Measurements from ENCODE around the gene PRR14L. TPM values are rescaled to one million over a fixed set of nuclear protein-coding genes. Genes with fewer than 3 reads are reported as not detected.
"Not testable (repeated sequence)": the region's sequence is repeated elsewhere in the genome, so short reads cannot be mapped to it uniquely, and the experiment has no call there.

PRR14L gene
- total RNA-seq, 3 donors from 2014 or later, result 39.5 to 46.5 (median 42.1) TPM

DNA sequence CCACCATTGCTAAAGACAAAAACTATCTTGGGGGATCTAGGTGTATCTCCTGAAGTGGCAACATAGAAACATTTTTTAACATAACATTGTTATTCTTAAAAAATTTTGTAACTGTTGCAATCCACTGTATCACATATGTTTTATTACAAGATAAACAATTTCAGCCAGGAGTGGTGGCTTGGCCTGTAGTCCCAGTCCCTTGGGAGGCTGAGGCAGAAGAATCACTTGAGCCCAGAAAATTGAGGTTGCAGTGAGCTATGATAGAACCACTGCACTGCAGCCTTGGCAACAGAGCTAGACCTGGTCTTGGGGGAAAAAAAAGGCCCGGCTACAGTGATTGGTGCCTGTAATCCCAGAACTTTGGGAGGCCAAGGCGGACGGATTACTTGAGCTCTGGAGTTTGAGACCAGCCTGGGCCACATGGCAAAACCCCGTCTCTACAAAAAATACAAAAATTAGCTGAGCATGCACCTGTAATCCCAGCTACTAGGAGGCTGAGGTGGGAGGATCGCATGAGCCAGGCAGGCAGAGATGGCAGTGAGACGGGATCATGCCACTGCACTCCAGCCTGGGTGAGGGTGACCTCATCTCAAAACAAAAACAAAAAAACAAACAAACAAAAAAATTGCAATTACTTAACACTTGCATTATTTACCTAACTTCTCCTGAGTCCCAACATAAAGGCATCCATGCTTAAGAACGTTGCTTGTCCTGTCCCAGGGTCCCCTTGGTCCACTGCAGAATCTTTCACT is 2.3 kb upstream of the PRR14L start:
- Mint-ChIP-seq H3K9me3 (no peaks in the 10 kb centered on the region), H3K4me1 (ENCODE audit: low read depth) (peaks cover 56% of the 10 kb centered on the region), H3K27me3 (ENCODE audit: low read depth) (no peaks in the 10 kb centered on the region), H3K4me3 (no peak overlapping the region), H3K36me3 (ENCODE audit: insufficient read depth) (peaks cover 3% of the 10 kb centered on the region)
- no peak for ATAC-seq
- no peak for DNase-seq

GRCh38 chr22:31750365-31751284 is 693 bp upstream of the PRR14L start:
- peaks cover 61% of the 10 kb centered on the region for H3K4me1 Mint-ChIP-seq (ENCODE audit: low read depth)
- DNase-seq (no peak), ATAC-seq (no peak)
- no peaks in the 10 kb centered on the region for H3K27me3 Mint-ChIP-seq (ENCODE audit: low read depth)
- H3K4me3 Mint-ChIP-seq, result peak overlapping the region; percentile 97
- H3K36me3 Mint-ChIP-seq (ENCODE audit: insufficient read depth), result peaks cover 3% of the 10 kb centered on the region
- H3K9me3 Mint-ChIP-seq, result no peaks in the 10 kb centered on the region

- Mint-ChIP-seq H3K4me3 (peak overlapping the region; percentile 97), H3K27me3 (ENCODE audit: low read depth) (no peaks in the 10 kb centered on the region), H3K9me3 (no peaks in the 10 kb centered on the region), H3K4me1 (ENCODE audit: low read depth) (peaks cover 51% of the 10 kb centered on the region), H3K36me3 (ENCODE audit: insufficient read depth) (peaks cover 7% of the 10 kb centered on the region)
- DNase-seq, result no peak
- ATAC-seq, result no peak
Measured at GRCh38 chr22:31748490-31748889, 1.4 kb downstream of the PRR14L start.

DNA sequence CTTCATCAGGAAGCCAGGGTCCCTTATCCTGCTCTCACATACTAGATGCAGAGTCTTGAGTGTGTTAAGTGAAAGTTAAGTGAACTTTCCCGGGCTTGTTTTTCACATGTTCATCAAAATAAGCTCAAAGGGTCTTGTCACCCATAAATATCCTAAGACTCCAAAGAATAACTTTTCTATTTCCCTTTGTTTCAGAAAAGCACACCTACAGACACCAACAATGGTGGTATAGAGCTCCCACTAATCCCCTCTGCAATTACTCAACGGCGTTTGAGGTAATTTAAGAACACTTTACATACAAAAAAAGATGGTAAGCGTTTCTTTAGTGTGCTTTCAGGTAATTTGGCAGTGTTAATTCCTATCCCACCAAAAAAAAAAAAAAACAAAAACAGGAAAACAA is 2.5 kb downstream of the PRR14L start:
- no peaks in the 10 kb centered on the region for H3K27me3 Mint-ChIP-seq (ENCODE audit: low read depth)
- DNase-seq (no peak), ATAC-seq (no peak)
- H3K4me1 Mint-ChIP-seq (ENCODE audit: low read depth), result peaks cover 45% of the 10 kb centered on the region
- peaks cover 11% of the 10 kb centered on the region for H3K36me3 Mint-ChIP-seq (ENCODE audit: insufficient read depth)
- no peaks in the 10 kb centered on the region for H3K9me3 Mint-ChIP-seq
- H3K4me3 Mint-ChIP-seq, result peak overlapping the region; percentile 97

- DNase-seq, result no peak
- Mint-ChIP-seq H3K9me3 (no peaks in the 10 kb centered on the region), H3K4me3 (no peak overlapping the region), H3K27me3 (ENCODE audit: low read depth) (no peaks in the 10 kb centered on the region), H3K4me1 (ENCODE audit: low read depth) (peaks cover 40% of the 10 kb centered on the region), H3K36me3 (ENCODE audit: insufficient read depth) (peaks cover 26% of the 10 kb centered on the region)
- ATAC-seq, result no peak
Measured at GRCh38 chr22:31743871-31744270, 6.1 kb downstream of the PRR14L start.

DNA sequence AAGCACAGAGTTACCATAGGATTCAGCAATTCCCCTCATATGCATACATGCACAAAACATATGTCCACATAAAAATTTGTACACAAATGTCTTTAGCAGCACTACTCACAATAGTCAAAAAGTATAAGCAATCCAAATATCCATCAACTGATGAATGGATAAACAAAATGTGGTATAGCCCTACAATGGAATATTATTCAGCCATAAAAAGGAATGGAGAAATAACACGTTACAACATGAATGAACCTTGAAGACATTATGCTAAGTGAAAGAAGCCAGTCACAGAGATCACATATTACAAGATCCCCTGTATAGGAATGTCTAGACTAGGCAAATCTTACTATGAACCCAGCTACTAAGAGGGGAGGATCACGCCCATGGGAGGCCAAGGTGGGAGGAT is 7.2 kb downstream of the PRR14L start:
- peaks cover 37% of the 10 kb centered on the region for H3K4me1 Mint-ChIP-seq (ENCODE audit: low read depth)
- H3K27me3 Mint-ChIP-seq (ENCODE audit: low read depth), result no peaks in the 10 kb centered on the region
- ATAC-seq, result no peak
- DNase-seq, result no peak
- H3K36me3 Mint-ChIP-seq (ENCODE audit: insufficient read depth), result peaks cover 31% of the 10 kb centered on the region
- no peak overlapping the region for H3K4me3 Mint-ChIP-seq
- H3K9me3 Mint-ChIP-seq, result no peaks in the 10 kb centered on the region

DNA sequence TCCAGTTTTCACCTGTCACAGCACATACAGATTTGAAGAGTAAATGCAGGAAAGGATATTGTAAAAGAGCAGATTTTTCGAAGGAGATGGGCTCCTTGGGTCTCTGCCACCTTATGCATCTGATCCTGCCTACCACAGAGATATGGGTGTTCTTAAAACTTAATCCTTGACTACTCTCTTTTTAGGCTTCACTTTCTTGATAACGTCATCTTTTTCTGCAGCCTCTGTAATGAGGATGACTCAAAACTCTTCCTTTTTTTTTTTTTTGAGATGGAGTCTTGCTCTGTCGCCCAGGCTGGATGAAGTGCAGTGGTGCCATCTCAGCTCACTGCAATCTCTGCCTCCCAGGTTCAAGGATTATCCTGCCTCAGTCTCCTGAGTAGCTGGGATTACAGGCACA is 7.8 kb downstream of the PRR14L start:
- ATAC-seq, result no peak
- peaks cover 31% of the 10 kb centered on the region for H3K36me3 Mint-ChIP-seq (ENCODE audit: insufficient read depth)
- no peak overlapping the region for H3K4me3 Mint-ChIP-seq
- DNase-seq, result no peak
- no peaks in the 10 kb centered on the region for H3K27me3 Mint-ChIP-seq (ENCODE audit: low read depth)
- H3K4me1 Mint-ChIP-seq (ENCODE audit: low read depth), result peaks cover 34% of the 10 kb centered on the region
- no peaks in the 10 kb centered on the region for H3K9me3 Mint-ChIP-seq

- DNase-seq, ATAC-seq: not testable (repeated sequence)
- H3K4me1 Mint-ChIP-seq (ENCODE audit: low read depth), result peaks cover 30% of the 10 kb centered on the region
Measured at GRCh38 chr22:31740314-31740713, 9.6 kb downstream of the PRR14L start.

DNA sequence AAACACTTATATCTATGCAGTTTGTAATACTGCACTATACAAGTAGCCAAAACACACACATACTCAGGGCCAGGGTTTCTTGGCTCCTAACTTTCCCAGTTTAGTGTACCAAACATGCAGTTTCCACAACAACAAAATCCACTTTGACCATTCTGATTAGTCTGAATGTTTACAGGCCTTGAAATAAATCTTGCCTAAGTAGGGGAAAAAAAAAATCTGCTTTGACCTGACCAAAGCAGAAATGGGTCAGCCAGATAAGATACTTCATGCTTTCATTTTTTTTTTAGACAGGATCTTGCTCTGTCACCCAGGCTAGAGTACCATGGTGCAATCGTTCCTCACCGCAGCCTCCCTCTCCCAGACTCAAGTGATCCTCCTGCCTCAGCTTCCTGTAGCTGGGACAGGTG is 10.1 kb downstream of the PRR14L start:
- no peak overlapping the region for H3K4me3 Mint-ChIP-seq
- no peak for ATAC-seq
- no peaks in the 10 kb centered on the region for H3K9me3 Mint-ChIP-seq
- H3K27me3 Mint-ChIP-seq (ENCODE audit: low read depth), result no peaks in the 10 kb centered on the region
- peaks cover 30% of the 10 kb centered on the region for H3K4me1 Mint-ChIP-seq (ENCODE audit: low read depth)
- peaks cover 33% of the 10 kb centered on the region for H3K36me3 Mint-ChIP-seq (ENCODE audit: insufficient read depth)
- DNase-seq, result no peak

More at GRCh38 chr22:31740314-31740713, 9.6 kb downstream of the PRR14L start:
- not testable (repeated sequence) for H3K27me3 Mint-ChIP-seq (ENCODE audit: low read depth); H3K9me3 Mint-ChIP-seq; H3K4me3 Mint-ChIP-seq
- H3K36me3 Mint-ChIP-seq (ENCODE audit: insufficient read depth), result peaks cover 33% of the 10 kb centered on the region

- H3K9me3 Mint-ChIP-seq, result no peaks in the 10 kb centered on the region
- H3K36me3 Mint-ChIP-seq (ENCODE audit: insufficient read depth), result peaks cover 35% of the 10 kb centered on the region
- H3K27me3 Mint-ChIP-seq (ENCODE audit: low read depth), result no peaks in the 10 kb centered on the region
- H3K4me1 Mint-ChIP-seq (ENCODE audit: low read depth), result peaks cover 35% of the 10 kb centered on the region
- ATAC-seq (no peak), DNase-seq (no peak)
- H3K4me3 Mint-ChIP-seq, result no peak overlapping the region
Measured at GRCh38 chr22:31738566-31738965, 11.4 kb downstream of the PRR14L start.

DNA sequence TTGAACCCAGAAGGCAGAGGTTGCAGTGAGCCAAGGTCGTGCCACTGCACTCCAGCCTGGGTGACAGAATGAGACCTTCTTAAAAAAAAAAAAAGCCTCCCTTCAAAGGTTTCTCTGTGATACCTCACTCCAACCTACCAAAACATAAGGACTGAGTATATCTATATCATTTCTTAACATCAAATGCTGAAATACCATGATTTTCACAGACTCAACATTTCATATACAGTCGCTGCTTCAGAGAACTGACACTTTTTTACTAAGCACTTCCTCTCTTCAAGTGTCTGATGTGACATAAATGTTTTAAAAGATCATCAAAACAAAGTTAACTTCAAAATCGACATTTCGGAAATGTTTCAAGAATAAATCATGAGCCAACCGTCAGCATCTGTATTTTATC is 12.0 kb downstream of the PRR14L start:
- peaks cover 36% of the 10 kb centered on the region for H3K36me3 Mint-ChIP-seq (ENCODE audit: insufficient read depth)
- peaks cover 37% of the 10 kb centered on the region for H3K4me1 Mint-ChIP-seq (ENCODE audit: low read depth)
- H3K4me3 Mint-ChIP-seq, result no peak overlapping the region
- H3K27me3 Mint-ChIP-seq (ENCODE audit: low read depth), result no peaks in the 10 kb centered on the region
- no peaks in the 10 kb centered on the region for H3K9me3 Mint-ChIP-seq
- DNase-seq, result no peak
- no peak for ATAC-seq

GRCh38 chr22:31736458-31736857 is 13.5 kb downstream of the PRR14L start:
- no peaks in the 10 kb centered on the region for H3K9me3 Mint-ChIP-seq
- peaks cover 34% of the 10 kb centered on the region for H3K4me1 Mint-ChIP-seq (ENCODE audit: low read depth)
- no peaks in the 10 kb centered on the region for H3K27me3 Mint-ChIP-seq (ENCODE audit: low read depth)
- ATAC-seq (no peak), DNase-seq (no peak)
- H3K36me3 Mint-ChIP-seq (ENCODE audit: insufficient read depth), result peaks cover 29% of the 10 kb centered on the region
- no peak overlapping the region for H3K4me3 Mint-ChIP-seq

DNA sequence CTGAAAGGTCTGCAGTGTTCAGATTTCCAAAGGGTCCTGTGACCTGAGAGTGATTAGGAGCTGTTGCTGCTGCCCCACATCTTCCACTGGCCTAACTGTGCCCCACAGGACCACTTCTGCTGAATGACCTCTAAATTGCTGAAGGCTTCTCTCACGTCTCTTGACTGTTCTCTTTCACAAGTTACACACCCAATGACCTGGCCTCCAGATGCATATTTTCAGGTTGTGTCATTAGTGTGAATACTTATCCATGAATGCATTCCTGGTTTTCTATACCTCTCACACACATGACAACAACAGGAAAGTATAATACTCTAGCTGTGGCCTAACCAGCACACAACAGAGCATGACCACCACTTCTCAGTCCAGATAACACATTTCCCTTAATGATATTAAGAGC is 15.4 kb downstream of the PRR14L start:
- H3K9me3 Mint-ChIP-seq, result no peaks in the 10 kb centered on the region
- no peak for ATAC-seq
- H3K36me3 Mint-ChIP-seq (ENCODE audit: insufficient read depth), result peaks cover 22% of the 10 kb centered on the region
- H3K4me3 Mint-ChIP-seq, result no peak overlapping the region
- no peaks in the 10 kb centered on the region for H3K27me3 Mint-ChIP-seq (ENCODE audit: low read depth)
- peaks cover 33% of the 10 kb centered on the region for H3K4me1 Mint-ChIP-seq (ENCODE audit: low read depth)
- DNase-seq, result no peak

DNA sequence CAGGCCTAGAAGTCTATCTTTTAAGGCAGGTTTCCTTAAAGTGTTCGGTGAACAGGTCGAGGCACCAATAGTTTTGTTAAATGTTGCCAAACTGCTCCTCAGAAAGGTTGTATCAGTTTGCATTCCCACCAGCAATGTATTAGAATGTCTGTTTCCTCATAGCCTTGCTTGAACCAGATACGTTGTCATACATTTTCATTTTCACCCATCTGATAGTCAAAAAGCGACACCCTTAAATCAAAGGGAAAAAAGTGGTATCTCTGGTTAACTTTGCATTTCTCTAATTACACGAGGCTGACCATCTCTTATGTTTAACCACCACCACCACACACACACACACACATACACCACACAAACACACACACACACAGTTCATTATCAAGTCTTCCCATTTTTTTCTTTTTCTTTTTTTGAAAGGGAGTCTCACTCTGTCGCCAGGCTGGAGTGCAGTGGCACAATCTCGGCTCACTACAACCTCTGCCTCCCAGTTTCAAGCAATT is 16.3 kb downstream of the PRR14L start:
- Mint-ChIP-seq H3K27me3 (ENCODE audit: low read depth) (no peaks in the 10 kb centered on the region), H3K9me3 (no peaks in the 10 kb centered on the region), H3K36me3 (ENCODE audit: insufficient read depth) (peaks cover 17% of the 10 kb centered on the region), H3K4me3 (no peak overlapping the region), H3K4me1 (ENCODE audit: low read depth) (peaks cover 28% of the 10 kb centered on the region)
- ATAC-seq (no peak), DNase-seq (no peak)
